NCI-H82 treated with DMSO at 0.1 percent for 48 hours (cell line): Measurements from ENCODE around the gene SEZ6.

Source experiments
- DNase-seq: peaks from one replicate; lab custom pipeline; 2025; ENCODE audit not compliant: unreplicated experiment; lab: John Stamatoyannopoulos, UW

The SEZ6 gene

GRCh38 chr17:28907709-28908475 lies 97.9 kb downstream of the SEZ6 start:
- DNase-seq: no peak

DNA sequence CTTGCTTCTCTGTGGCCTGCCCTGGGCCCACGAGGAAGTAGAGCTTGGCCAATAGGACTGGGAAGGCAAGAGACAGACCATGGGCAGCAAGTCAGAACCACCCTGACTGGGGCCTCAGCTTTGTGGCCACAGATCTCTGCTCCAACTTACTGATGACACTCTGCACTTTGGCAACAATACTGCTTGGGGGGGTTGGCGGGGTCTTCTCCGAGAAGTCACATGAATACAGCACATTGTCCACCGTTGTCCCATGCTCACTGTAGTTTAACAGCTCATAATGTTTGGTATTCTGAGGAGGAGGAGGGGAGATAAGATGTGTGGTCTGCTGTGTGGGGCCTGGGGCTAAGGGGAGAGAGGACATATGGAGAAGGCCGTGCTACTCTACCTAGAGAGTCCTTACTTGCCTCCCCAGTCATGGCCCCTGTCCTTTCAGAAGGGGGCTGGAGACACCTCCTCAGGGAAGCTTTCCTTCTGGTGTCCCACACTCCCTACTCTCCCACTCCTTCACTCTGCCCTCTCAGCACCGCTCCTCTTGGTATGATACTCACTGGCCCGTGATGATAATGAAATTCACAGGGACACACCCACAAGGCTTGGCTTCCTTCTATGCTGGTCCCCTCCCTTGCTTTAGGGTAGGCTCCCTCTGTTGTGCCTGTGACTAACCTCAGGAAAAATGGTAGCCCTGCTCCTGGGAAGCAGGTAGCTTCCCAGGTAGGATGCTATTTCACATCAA lies 99.0 kb downstream of the SEZ6 start:
- no peak for DNase-seq

DNA sequence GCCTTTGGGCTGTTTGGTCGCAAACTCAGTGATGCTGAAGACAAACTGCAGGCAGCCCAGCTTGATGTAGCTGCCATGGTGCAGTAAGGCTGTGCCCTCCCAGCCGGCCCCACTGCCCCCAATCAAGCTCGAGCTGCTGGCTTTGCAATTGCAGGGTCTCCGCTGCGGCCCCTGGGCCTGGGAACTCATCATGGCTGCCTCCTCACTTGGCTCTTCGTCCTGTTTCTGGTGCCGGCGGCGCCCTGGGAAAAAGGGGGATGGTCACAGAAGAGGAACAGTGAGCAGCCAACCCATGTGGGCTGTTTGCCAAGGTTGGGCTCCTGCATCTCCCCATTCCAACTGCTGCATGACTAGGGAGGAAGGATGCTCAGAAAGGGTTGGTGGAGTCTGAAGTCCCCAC lies 99.6 kb downstream of the SEZ6 start:
- DNase-seq: no peak
